GM12878 (cell line): ENCODE measurements around the gene ITGA8. TPM values are rescaled to one million over a fixed set of nuclear protein-coding genes. Genes with fewer than 3 reads are reported as not detected.

Source experiments
- ATAC-seq: fragments of 200-7000 bp; cut with Tn5 transposase; 3 replicates; pipeline ENCODE4 v1.9.1; 2020; ENCODE audit warnings: mild to moderate bottlenecking, moderate library complexity
- BruUV-seq: library from RNA; stranded (reverse); fragments of 400-500 nt; replicated peaks from 2 replicates; lab custom pipeline; 2021; lab: Mats Ljungman, UMichigan
- CTCF ChIA-PET: fragments of 300-600 bp; sonication (Branson Sonifier 250); formaldehyde crosslinking; extraction: SDS; loops from one replicate; lab custom pipeline; 2021; ENCODE audit warnings: inconsistent platforms; lab: Yijun Ruan, JAX
- POLR2A ChIA-PET: fragments of 350-600 bp; formaldehyde crosslinking; extraction: SDS; loops from one replicate; lab custom pipeline; 2021; ENCODE audit warnings: inconsistent platforms; lab: Charles Lee
- RAD21 ChIA-PET: fragments of 300-600 bp; sonication (Branson Sonifier 250); formaldehyde crosslinking; loops from one replicate; lab custom pipeline; 2023; ENCODE audit warnings: antibody characterized with exemption; ENCODE audit not compliant: unreplicated experiment; lab: Charles Lee
- SMC1A ChIA-PET: fragments of 300-600 bp; sonication (Branson Sonifier 250); formaldehyde crosslinking; loops from one replicate; lab custom pipeline; 2023; ENCODE audit not compliant: unreplicated experiment, uncharacterized antibody; lab: Charles Lee
- DNase-seq: peaks from one replicate; pipeline ENCODE4 v3.0.0-alpha.2; 2011; ENCODE audit warnings: low read depth, low spot score
- FAIRE-seq: peaks from 3 replicates; lab custom pipeline; 2011; peaks lifted over from hg19 to GRCh38; lab: Jason Lieb, UNC
- H2AFZ ChIP-seq: 2 replicates; pipeline ENCODE4 v1.6.0; 2011; ENCODE audit warnings: low read depth, low read length, control low read depth; ENCODE audit not compliant: control insufficient read depth
- H3K27ac ChIP-seq: 2 replicates; pipeline ENCODE4 v1.5.1; 2011; ENCODE audit warnings: control low read depth; ENCODE audit not compliant: control insufficient read depth, insufficient read depth
- H3K27me3 ChIP-seq, 2 experiments: replicated peaks in 1 of 2; 2 replicates each; pipeline versions ENCODE4 v1.6.0 to v1.6.1; 2011; ENCODE audit warnings: low read length in 1 of 2; ENCODE audit not compliant: control insufficient read depth in 2 of 2, insufficient read depth in 2 of 2
- H3K36me3 ChIP-seq, 2 experiments: 2 replicates each; pipeline ENCODE4 v1.5.1; 2011; ENCODE audit warnings: low read length in 1 of 2; ENCODE audit not compliant: control insufficient read depth in 2 of 2, insufficient read depth in 2 of 2
- H3K4me1 ChIP-seq: 2 replicates; pipeline ENCODE4 v1.6.1; 2011; ENCODE audit warnings: mild to moderate bottlenecking, low read length, moderate library complexity, mixed read lengths; ENCODE audit not compliant: control insufficient read depth, insufficient read depth
- H3K4me2 ChIP-seq: 2 replicates; pipeline ENCODE4 v1.6.0; 2011; ENCODE audit warnings: control low read depth; ENCODE audit not compliant: control insufficient read depth, insufficient read depth
- H3K4me3 ChIP-seq: fragments of 200-600 bp; sonication (generic); 2 replicates; pipeline ENCODE4 v1.5.1; 2016
- H3K79me2 ChIP-seq: 2 replicates; pipeline ENCODE4 v1.6.0; 2011; ENCODE audit warnings: low read length; ENCODE audit not compliant: control insufficient read depth, insufficient read depth
- H3K9ac ChIP-seq: 2 replicates; pipeline ENCODE4 v1.8.0; 2011; ENCODE audit warnings: low read length, control low read depth, mixed read lengths; ENCODE audit not compliant: control insufficient read depth, insufficient read depth
- H3K9me3 ChIP-seq: replicated peaks from 3 replicates; pipeline ENCODE4 v1.5.1; 2011; ENCODE audit warnings: mild to moderate bottlenecking, low read length; ENCODE audit not compliant: control insufficient read depth, insufficient read depth
- H4K20me1 ChIP-seq: 2 replicates; pipeline ENCODE4 v1.6.0; 2011; ENCODE audit not compliant: control insufficient read depth, insufficient read depth
- BCL11A ChIP-seq: IDR thresholded peaks from 2 replicates; pipeline ENCODE4 v1.6.1; 2011; ENCODE audit warnings: low read depth, low read length
- CBFB ChIP-seq: IDR thresholded peaks from 2 replicates; pipeline ENCODE4 v1.6.1; 2016; ENCODE audit warnings: antibody characterized with exemption, low read depth
- CHD2 ChIP-seq: IDR thresholded peaks from 2 replicates; pipeline ENCODE4 v1.6.1; 2011; ENCODE audit warnings: low read depth, low read length, improper control_type of control experiment, borderline replicate concordance
- CHD4 ChIP-seq: fragments of 200-600 bp; sonication (generic); IDR thresholded peaks from 2 replicates; pipeline ENCODE4 v1.6.1; 2016; ENCODE audit warnings: mild to moderate bottlenecking
- MXI1 ChIP-seq: fragments of 150-350 bp; IDR thresholded peaks from 2 replicates; pipeline ENCODE4 v1.6.1; 2011; ENCODE audit warnings: low read depth, mild to moderate bottlenecking, inconsistent platforms, low read length, improper control_type of control experiment
- NR2C2 ChIP-seq: IDR thresholded peaks from 2 replicates; pipeline ENCODE4 v1.6.1; 2011; ENCODE audit warnings: borderline replicate concordance, low read depth; ENCODE audit not compliant: control insufficient read depth, insufficient read length
- PBX3 ChIP-seq: IDR thresholded peaks from 2 replicates; pipeline ENCODE4 v1.6.1; 2011; ENCODE audit warnings: mild to moderate bottlenecking, low read depth, low read length, moderate library complexity; ENCODE audit not compliant: insufficient replicate concordance
- RUNX3 ChIP-seq: IDR thresholded peaks from 2 replicates; pipeline ENCODE4 v1.6.1; 2012; ENCODE audit warnings: low read length, inconsistent platforms
- SKIL ChIP-seq: fragments of 450-650 bp; IDR thresholded peaks from 2 replicates; pipeline ENCODE4 v1.6.1; 2017; ENCODE audit warnings: mild to moderate bottlenecking, low read depth, inconsistent platforms; ENCODE audit not compliant: poor library complexity, severe bottlenecking
- SMC3 ChIP-seq: IDR thresholded peaks from 2 replicates; pipeline ENCODE4 v1.6.1; 2011; ENCODE audit warnings: low read length, improper control_type of control experiment, borderline replicate concordance
- ZNF274 ChIP-seq: IDR thresholded peaks from one replicate; pipeline ENCODE4 v1.8.0; 2011; ENCODE audit not compliant: insufficient read length, insufficient read depth
- ZNF687 ChIP-seq: fragments of 450-650 bp; IDR thresholded peaks from 2 replicates; pipeline ENCODE4 v1.6.1; 2017; ENCODE audit warnings: mild to moderate bottlenecking, moderate library complexity
- WGBS: methylation state at CpG from one replicate; pipeline ENCODE4 v1.1.6; 2016; ENCODE audit warnings: low lambda C conversion rate; ENCODE audit not compliant: insufficient replicate concordance, insufficient coverage; ENCODE audit errors: missing lambda C conversion rate; 5-methylcytosine and 5-hydroxymethylcytosine counted together
- in situ Hi-C: fragments of 300-500 bp; cut with MboI; formaldehyde crosslinking; loops from 9 replicates; pipeline ENCODE4 v1.14.3; 2018; ENCODE audit warnings: mixed read lengths
- intact Hi-C: fragments of 100-400 bp; cut with micrococcal nuclease; formaldehyde crosslinking; loops from one replicate; pipeline ENCODE4 v1.14.2; 2022; ENCODE audit not compliant: unreplicated experiment
- polyA plus RNA-seq, 11 experiments: library from polyadenylated mRNA; depleted of rRNA in 4 of 11; unstranded in 6 of 11; stranded (reverse) in 5 of 11; fragments of >200 nt; fragmentation: Nextera tagmentation in 4 of 11; fragmentation: Illumina TruSeq in 1 of 11; extraction: Ambion mirVana in 4 of 11; extraction: Trizol in 1 of 11; gene quantifications; 1 replicate in 1 of 11; 2 replicates in 10 of 11; pipeline versions ENCODE4 v1.2.1 to v1.2.3, GENCODE V29; 2011 to 2016; ENCODE audit warnings: inconsistent platforms in 2 of 11, missing spikeins in 2 of 11, low read depth in 1 of 11
- total RNA-seq, 4 experiments: library from RNA; depleted of rRNA in 3 of 4; stranded (reverse); fragments of >200 nt in 3 of 4; fragmentation: Illumina TruSeq in 1 of 4; extraction: Trizol in 1 of 4; gene quantifications; 2 replicates each; pipeline versions ENCODE4 v1.2.1 to v1.2.3, GENCODE V29; 2013 to 2021

The ITGA8 gene
- total and polyA plus RNA-seq, 10 of the 15 experiments (the other 5 are each of a cell fraction or from before 2014, with no cell fraction given), result 0.03 TPM; not detected in 9

GRCh38 chr10:15473396-15473767 lies 246.3 kb downstream of the ITGA8 start:
- H3K9me3 ChIP-seq, result no peaks in the 10 kb centered on the region
- BruUV-seq, result no TSS peak
- no peak for TF ChIP-seq BCL11A
- TF ChIP-seq PBX3, result no peak
- TF ChIP-seq ZNF687, result no peak
- TF ChIP-seq CBFB, result no peak
- TF ChIP-seq SMC3, result no peak
- no peak for TF ChIP-seq CHD2
- TF ChIP-seq RUNX3, result no peak
- TF ChIP-seq SKIL, result no peak
- no peak for TF ChIP-seq ZNF274
- no peak for TF ChIP-seq NR2C2
- TF ChIP-seq CHD4, result no peak
- TF ChIP-seq MXI1, result no peak
- peaks cover 0 to 1% of the 10 kb centered on the region in 2 experiments; a peak in 2 of 4 replicates for H3K27me3 ChIP-seq
- no peak overlapping the region for H2AFZ ChIP-seq
- H3K9ac ChIP-seq, result no peak overlapping the region
- POLR2A ChIA-PET, result no interaction called here
- in situ Hi-C loops, result no loop called here
- CTCF ChIA-PET, result no interaction called here
- no peaks in the 10 kb centered on the region for H3K36me3 ChIP-seq
- H3K79me2 ChIP-seq, result no peaks in the 10 kb centered on the region
- no peaks in the 10 kb centered on the region for H3K4me1 ChIP-seq
- no peak for DNase-seq
- no peak for ATAC-seq
- no peaks in the 10 kb centered on the region for H4K20me1 ChIP-seq
- intact Hi-C loops, result no loop called here
- 20% methylated on average over 5 of the region's 5 CpGs for WGBS
- SMC1A ChIA-PET, result no interaction called here
- H3K4me2 ChIP-seq, result no peak overlapping the region
- H3K27ac ChIP-seq, result no peak overlapping the region
- no peak overlapping the region for H3K4me3 ChIP-seq
- RAD21 ChIA-PET, result no interaction called here
- FAIRE-seq, result no peak
